ENCODE data around the gene LAMTOR2.
"Not testable (repeated sequence)": the region's sequence is repeated elsewhere in the genome, so short reads cannot be mapped to it uniquely, and the experiment has no call there.

LAMTOR2 gene

DNA sequence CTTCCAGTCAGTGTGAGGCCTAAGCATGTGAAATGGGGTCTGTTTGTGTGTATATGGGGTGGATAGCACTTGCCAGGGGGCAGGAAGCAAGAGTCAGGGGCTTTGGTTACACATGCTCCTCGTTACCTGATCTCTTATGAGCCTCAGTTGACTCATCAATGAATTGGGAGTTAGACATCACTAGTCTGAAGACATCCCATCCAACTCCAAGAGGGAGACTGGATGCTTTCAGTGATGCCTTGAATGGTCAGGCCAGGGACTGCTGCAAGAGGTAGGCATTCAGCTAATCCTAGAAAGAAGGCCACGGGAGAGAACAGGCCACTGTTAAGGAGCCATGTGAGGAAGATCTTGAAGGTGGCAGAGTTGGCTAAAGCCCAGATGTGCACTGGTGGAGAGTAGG is 12.7 kb downstream of the LAMTOR2 start:
- TF ChIP-seq, protein P1, sequence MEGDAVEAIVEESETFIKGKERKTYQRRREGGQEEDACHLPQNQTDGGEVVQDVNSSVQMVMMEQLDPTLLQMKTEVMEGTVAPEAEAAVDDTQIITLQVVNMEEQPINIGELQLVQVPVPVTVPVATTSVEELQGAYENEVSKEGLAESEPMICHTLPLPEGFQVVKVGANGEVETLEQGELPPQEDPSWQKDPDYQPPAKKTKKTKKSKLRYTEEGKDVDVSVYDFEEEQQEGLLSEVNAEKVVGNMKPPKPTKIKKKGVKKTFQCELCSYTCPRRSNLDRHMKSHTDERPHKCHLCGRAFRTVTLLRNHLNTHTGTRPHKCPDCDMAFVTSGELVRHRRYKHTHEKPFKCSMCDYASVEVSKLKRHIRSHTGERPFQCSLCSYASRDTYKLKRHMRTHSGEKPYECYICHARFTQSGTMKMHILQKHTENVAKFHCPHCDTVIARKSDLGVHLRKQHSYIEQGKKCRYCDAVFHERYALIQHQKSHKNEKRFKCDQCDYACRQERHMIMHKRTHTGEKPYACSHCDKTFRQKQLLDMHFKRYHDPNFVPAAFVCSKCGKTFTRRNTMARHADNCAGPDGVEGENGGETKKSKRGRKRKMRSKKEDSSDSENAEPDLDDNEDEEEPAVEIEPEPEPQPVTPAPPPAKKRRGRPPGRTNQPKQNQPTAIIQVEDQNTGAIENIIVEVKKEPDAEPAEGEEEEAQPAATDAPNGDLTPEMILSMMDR (IDR thresholded peaks at IDR 0.05; ENCODE audit: low read depth, low read length): no peak
- DNase-seq (ENCODE audit: low read depth, low spot score): no peak
- no peak overlapping the region for H3K4me3 ChIP-seq (ENCODE audit: low read depth, low read length)
- in situ Hi-C loops (cut with HindIII; ENCODE audit: low sequenced_read_pairs): no loop called here

DNA sequence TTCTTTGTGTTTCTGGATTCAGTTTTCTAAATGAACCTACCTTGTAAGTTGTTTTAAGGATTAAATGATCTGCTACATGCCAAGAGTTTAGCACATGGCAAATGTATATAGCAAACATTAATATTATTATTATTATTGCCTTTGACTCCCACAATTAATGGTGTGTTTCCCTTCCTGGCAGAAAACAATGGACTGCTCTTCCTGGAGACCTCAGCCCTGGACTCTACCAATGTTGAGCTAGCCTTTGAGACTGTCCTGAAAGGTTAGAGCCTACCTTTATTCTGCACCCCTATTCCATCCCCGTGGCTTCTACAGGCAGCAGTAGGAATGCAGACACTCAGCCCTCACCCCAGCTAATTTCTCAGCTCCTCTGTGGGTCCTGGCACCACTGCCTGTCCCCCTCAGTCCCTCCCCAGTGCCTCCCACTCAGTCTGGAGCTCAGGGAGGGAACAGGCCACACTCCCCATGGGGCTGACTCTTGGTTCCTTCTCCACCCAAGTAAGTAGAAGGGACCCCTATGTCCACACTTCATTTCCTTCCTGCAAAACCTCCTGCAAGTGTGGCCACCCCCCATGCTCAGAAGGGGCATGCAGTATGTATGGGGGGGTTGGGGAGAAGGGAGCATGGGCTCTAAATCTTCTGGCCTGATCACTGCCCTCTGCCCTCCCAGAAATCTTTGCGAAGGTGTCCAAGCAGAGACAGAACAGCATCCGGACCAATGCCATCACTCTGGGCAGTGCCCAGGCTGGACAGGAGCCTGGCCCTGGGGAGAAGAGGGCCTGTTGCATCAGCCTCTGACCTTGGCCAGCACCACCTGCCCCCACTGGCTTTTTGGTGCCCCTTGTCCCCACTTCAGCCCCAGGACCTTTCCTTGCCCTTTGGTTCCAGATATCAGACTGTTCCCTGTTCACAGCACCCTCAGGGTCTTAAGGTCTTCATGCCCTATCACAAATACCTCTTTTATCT is 15.2 kb downstream of the LAMTOR2 start:
- in situ Hi-C loops (cut with HindIII; ENCODE audit: low sequenced_read_pairs): no loop called here
- TF ChIP-seq, protein P1 (IDR thresholded peaks at IDR 0.05; ENCODE audit: low read depth, low read length): no peak
- H3K4me3 ChIP-seq (ENCODE audit: low read depth, low read length): no peak overlapping the region
- no peak for DNase-seq (ENCODE audit: low read depth, low spot score)

- DNase-seq (ENCODE audit: low read depth, low spot score): no peak
- in situ Hi-C loops (cut with HindIII; ENCODE audit: low sequenced_read_pairs): no loop called here
- TF ChIP-seq, protein P1 (IDR thresholded peaks at IDR 0.05; ENCODE audit: low read depth, low read length): no peak
- no peak overlapping the region for H3K4me3 ChIP-seq (ENCODE audit: low read depth, low read length)
Measured at GRCh38 chr1:156070548-156070947, 16.0 kb downstream of the LAMTOR2 start.

DNA sequence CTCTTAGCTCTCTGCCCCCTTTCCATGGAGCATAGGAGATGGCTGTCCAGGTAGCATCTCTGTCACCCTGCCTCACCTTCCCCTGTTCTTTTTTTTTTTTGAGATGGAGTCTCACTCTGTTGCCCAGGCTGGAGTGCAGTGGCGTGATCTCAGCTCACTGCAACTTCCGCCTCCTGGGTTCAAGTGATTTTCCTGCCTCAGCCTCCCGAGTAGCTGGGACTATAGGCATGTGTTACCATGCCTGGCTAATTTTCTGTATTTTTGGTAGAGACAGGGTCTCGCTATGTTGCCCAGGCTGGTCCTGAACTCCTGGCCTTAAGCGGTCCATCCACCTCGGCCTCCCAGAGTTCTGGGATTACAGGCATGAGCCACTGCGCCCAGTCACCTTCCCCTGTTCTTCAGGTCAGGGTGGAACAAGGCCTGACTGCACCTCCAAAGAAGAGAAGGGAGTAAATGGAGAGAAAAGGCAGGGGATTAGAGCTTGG is 16.8 kb downstream of the LAMTOR2 start:
- DNase-seq (ENCODE audit: low read depth, low spot score); in situ Hi-C loops (cut with HindIII; ENCODE audit: low sequenced_read_pairs); H3K4me3 ChIP-seq (ENCODE audit: low read depth, low read length): not testable (repeated sequence)

- in situ Hi-C loops (cut with HindIII; ENCODE audit: low sequenced_read_pairs): no loop called here
- no peak overlapping the region for H3K4me3 ChIP-seq (ENCODE audit: low read depth, low read length)
- no peak for DNase-seq (ENCODE audit: low read depth, low spot score)
- TF ChIP-seq, protein P1 (IDR thresholded peaks at IDR 0.05; ENCODE audit: low read depth, low read length): no peak
Measured at GRCh38 chr1:156072251-156072650, 17.7 kb downstream of the LAMTOR2 start.

GRCh38 chr1:156073110-156073687 is 18.6 kb downstream of the LAMTOR2 start:
- H3K4me3 ChIP-seq (ENCODE audit: low read depth, low read length): no peak overlapping the region
- no peak for DNase-seq (ENCODE audit: low read depth, low spot score)
- in situ Hi-C loops (cut with HindIII; ENCODE audit: low sequenced_read_pairs): no loop called here
- TF ChIP-seq, protein P1 (IDR thresholded peaks at IDR 0.05; ENCODE audit: low read depth, low read length): no peak

- no peak overlapping the region for H3K4me3 ChIP-seq (ENCODE audit: low read depth, low read length)
- TF ChIP-seq, protein P1 (IDR thresholded peaks at IDR 0.05; ENCODE audit: low read depth, low read length): no peak
- in situ Hi-C loops (cut with HindIII; ENCODE audit: low sequenced_read_pairs): no loop called here
- DNase-seq (ENCODE audit: low read depth, low spot score): no peak
Measured at GRCh38 chr1:156073740-156074139, 19.2 kb downstream of the LAMTOR2 start.
